HepG2 (cell line): ENCODE results near the gene ALG11. TPM values are rescaled to one million over a fixed set of nuclear protein-coding genes. Genes with fewer than 3 reads are reported as not detected.

ENCODE experiments used
- FOSL2 ChIP-seq: sonication (generic); formaldehyde crosslinking; IDR thresholded peaks from 2 replicates; pipeline ENCODE4 v1.4.0; 2020; ENCODE audit warnings: missing genetic modification reagents
- HNRNPK ChIP-seq: fragments of 200-400 bp; formaldehyde crosslinking; IDR thresholded peaks from 2 replicates; pipeline ENCODE4 v1.6.1; 2018; ENCODE audit warnings: low read length, low read depth, moderate library complexity, mild to moderate bottlenecking; ENCODE audit not compliant: poor library complexity, severe bottlenecking
- MTA1 ChIP-seq: sonication (generic); formaldehyde crosslinking; IDR thresholded peaks from 2 replicates; pipeline ENCODE4 v1.4.0; 2020; ENCODE audit warnings: missing genetic modification reagents, mild to moderate bottlenecking, borderline replicate concordance
- NR3C1 ChIP-seq: sonication (generic); formaldehyde crosslinking; IDR thresholded peaks from 2 replicates; pipeline ENCODE4 v1.4.0; 2020; ENCODE audit warnings: missing genetic modification reagents
- POLR2AphosphoS2 ChIP-seq: IDR thresholded peaks from 2 replicates; pipeline ENCODE4 v1.6.1; 2011; ENCODE audit warnings: low read depth, low read length, improper control_type of control experiment
- SIX4 ChIP-seq: sonication (generic); formaldehyde crosslinking; IDR thresholded peaks from 2 replicates; pipeline ENCODE4 v1.4.0; 2020; ENCODE audit warnings: missing genetic modification reagents
- SNAI1 ChIP-seq: sonication (generic); formaldehyde crosslinking; IDR thresholded peaks from 2 replicates; pipeline ENCODE4 v1.5.0; 2020; ENCODE audit warnings: mild to moderate bottlenecking, missing genetic modification reagents, borderline replicate concordance
- SP140L ChIP-seq: sonication (generic); formaldehyde crosslinking; IDR thresholded peaks from 2 replicates; pipeline ENCODE4 v1.4.0; 2020; ENCODE audit warnings: missing genetic modification reagents, borderline replicate concordance
- STAG1 ChIP-seq: sonication (generic); formaldehyde crosslinking; IDR thresholded peaks from 2 replicates; pipeline ENCODE4 v1.4.0; 2020; ENCODE audit warnings: missing genetic modification reagents
- YEATS4 ChIP-seq: sonication (generic); formaldehyde crosslinking; IDR thresholded peaks from 2 replicates; pipeline ENCODE4 v1.4.0; 2020; ENCODE audit warnings: missing genetic modification reagents, borderline replicate concordance
- ZNF296 ChIP-seq: sonication (generic); formaldehyde crosslinking; conservative IDR thresholded peaks from 2 replicates; pipeline ENCODE4 v1.5.0; 2020; ENCODE audit warnings: mild to moderate bottlenecking, missing genetic modification reagents
- ZNF644 ChIP-seq: IDR thresholded peaks from 2 replicates; pipeline ENCODE4 v1.6.1; 2016; ENCODE audit warnings: low read depth
- ZNF724P ChIP-seq: sonication (generic); formaldehyde crosslinking; IDR thresholded peaks from 2 replicates; pipeline ENCODE4 v1.8.0; 2022; ENCODE audit warnings: missing genetic modification reagents, borderline replicate concordance
- ZNF792 ChIP-seq: IDR thresholded peaks from 2 replicates; pipeline ENCODE4 v1.6.1; 2016
- ZSCAN29 ChIP-seq: sonication (generic); formaldehyde crosslinking; conservative IDR thresholded peaks from 2 replicates; pipeline ENCODE4 v1.4.0; 2020; ENCODE audit warnings: mild to moderate bottlenecking, missing genetic modification reagents
- polyA plus RNA-seq, 8 experiments: library from polyadenylated mRNA; depleted of rRNA in 3 of 8; stranded (reverse) in 7 of 8; unstranded in 1 of 8; fragments of >200 nt; fragmentation: Illumina TruSeq in 4 of 8; extraction: Trizol in 4 of 8; gene quantifications; 2 replicates each; pipeline versions ENCODE4 v1.2.1 to v1.2.3, GENCODE V29; 2011 to 2016; ENCODE audit warnings: low read depth in 4 of 8, missing spikeins in 1 of 8, mixed read lengths in 1 of 8; ENCODE audit not compliant: insufficient read depth in 1 of 8
- total RNA-seq, 5 experiments: library from RNA; depleted of rRNA; stranded (reverse); fragments of >200 nt; fragmentation: Illumina TruSeq; extraction: Trizol; gene quantifications; 2 replicates each; pipeline ENCODE4 v1.2.3, GENCODE V29; 2016; ENCODE audit warnings: low read depth in 1 of 5
- TF ChIP-seq, protein P1 (sequence below): sonication (generic); formaldehyde crosslinking; IDR thresholded peaks from 2 replicates; pipeline ENCODE4 v1.8.0; 2022; ENCODE audit warnings: missing genetic modification reagents, mild to moderate bottlenecking, borderline replicate concordance
- TF ChIP-seq, protein P2 (sequence below): sonication (generic); formaldehyde crosslinking; IDR thresholded peaks from 2 replicates; pipeline ENCODE4 v1.9.0; 2022; ENCODE audit warnings: low read depth, missing genetic modification reagents
- TF ChIP-seq, protein P3 (sequence below): sonication (generic); formaldehyde crosslinking; IDR thresholded peaks from 2 replicates; pipeline ENCODE4 v1.5.0; 2020; ENCODE audit warnings: missing genetic modification reagents
- TF ChIP-seq, protein P4 (sequence below): sonication (generic); formaldehyde crosslinking; IDR thresholded peaks from 2 replicates; pipeline ENCODE4 v1.8.0; 2022; ENCODE audit warnings: mild to moderate bottlenecking, missing genetic modification reagents
- TF ChIP-seq, protein P5 (sequence below): IDR thresholded peaks from 2 replicates; pipeline ENCODE4 v1.6.1; 2016; ENCODE audit warnings: low read depth, control low read depth
- TF ChIP-seq, protein P6 (sequence below): sonication (generic); formaldehyde crosslinking; IDR thresholded peaks from 2 replicates; pipeline ENCODE4 v1.4.0; 2020; ENCODE audit warnings: missing genetic modification reagents

Gene ALG11
- total and polyA plus RNA-seq, 2 of the 13 experiments (the other 11 are each of a cell fraction or from before 2014, with no cell fraction given), result 14.7 to 27.9 TPM

DNA sequence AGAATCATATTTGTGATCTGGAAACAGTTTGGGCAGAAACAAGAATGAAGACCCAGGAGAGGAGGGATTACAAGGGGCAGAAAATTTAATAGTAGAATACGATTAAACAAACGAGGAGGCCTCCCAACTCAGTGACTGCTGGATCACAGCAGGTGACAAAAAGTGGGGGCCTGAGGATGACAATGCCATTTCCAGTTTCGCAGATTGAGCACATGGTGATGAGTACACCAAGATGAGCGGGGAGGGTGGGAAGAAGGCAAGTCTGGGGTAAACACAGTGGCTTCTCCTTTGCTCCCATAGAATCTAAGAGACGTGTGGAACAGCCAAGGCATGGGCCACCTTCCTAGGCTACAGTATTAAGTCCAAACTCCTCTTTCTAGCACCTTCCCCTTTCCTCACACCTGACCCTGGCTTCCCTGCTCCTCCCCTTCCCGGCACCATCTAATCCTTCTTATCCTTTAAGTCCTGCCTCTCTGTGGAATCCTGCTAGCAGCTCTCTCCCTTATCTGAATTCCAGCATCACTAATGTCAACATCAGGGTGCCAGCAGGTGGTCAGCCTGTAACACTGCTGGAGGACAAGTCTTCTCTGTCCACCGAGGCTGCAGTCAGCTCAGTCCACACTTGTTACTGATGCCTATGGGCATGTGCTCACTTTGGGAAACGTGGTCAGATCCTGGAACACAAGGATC, 14.4 kb upstream of the ALG11 start (continued):
- 0 out of 2 replicates have a peak, but pooled peaks have one; percentile 41 for TF ChIP-seq ZNF724P (CRISPR knock-in tag)
- TF ChIP-seq, protein P1, sequence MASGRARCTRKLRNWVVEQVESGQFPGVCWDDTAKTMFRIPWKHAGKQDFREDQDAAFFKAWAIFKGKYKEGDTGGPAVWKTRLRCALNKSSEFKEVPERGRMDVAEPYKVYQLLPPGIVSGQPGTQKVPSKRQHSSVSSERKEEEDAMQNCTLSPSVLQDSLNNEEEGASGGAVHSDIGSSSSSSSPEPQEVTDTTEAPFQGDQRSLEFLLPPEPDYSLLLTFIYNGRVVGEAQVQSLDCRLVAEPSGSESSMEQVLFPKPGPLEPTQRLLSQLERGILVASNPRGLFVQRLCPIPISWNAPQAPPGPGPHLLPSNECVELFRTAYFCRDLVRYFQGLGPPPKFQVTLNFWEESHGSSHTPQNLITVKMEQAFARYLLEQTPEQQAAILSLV (CRISPR knock-in tag), result no peak
- TF ChIP-seq FOSL2 (CRISPR knock-in tag), result peak; percentile 74
- no peak for TF ChIP-seq NR3C1 (CRISPR knock-in tag)
- TF ChIP-seq, protein P2, sequence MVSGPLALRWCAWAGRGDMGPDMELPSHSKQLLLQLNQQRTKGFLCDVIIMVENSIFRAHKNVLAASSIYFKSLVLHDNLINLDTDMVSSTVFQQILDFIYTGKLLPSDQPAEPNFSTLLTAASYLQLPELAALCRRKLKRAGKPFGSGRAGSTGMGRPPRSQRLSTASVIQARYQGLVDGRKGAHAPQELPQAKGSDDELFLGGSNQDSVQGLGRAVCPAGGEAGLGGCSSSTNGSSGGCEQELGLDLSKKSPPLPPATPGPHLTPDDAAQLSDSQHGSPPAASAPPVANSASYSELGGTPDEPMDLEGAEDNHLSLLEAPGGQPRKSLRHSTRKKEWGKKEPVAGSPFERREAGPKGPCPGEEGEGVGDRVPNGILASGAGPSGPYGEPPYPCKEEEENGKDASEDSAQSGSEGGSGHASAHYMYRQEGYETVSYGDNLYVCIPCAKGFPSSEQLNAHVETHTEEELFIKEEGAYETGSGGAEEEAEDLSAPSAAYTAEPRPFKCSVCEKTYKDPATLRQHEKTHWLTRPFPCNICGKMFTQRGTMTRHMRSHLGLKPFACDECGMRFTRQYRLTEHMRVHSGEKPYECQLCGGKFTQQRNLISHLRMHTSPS (CRISPR knock-in tag), result peak; percentile 52; the same call in 1 of the 2 replicates
- peak; percentile 68; the same call in 1 of the 2 replicates for TF ChIP-seq ZNF644 (CRISPR knock-in tag)
- TF ChIP-seq, protein P3, sequence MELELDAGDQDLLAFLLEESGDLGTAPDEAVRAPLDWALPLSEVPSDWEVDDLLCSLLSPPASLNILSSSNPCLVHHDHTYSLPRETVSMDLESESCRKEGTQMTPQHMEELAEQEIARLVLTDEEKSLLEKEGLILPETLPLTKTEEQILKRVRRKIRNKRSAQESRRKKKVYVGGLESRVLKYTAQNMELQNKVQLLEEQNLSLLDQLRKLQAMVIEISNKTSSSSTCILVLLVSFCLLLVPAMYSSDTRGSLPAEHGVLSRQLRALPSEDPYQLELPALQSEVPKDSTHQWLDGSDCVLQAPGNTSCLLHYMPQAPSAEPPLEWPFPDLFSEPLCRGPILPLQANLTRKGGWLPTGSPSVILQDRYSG, result no peak
- TF ChIP-seq, protein P4, sequence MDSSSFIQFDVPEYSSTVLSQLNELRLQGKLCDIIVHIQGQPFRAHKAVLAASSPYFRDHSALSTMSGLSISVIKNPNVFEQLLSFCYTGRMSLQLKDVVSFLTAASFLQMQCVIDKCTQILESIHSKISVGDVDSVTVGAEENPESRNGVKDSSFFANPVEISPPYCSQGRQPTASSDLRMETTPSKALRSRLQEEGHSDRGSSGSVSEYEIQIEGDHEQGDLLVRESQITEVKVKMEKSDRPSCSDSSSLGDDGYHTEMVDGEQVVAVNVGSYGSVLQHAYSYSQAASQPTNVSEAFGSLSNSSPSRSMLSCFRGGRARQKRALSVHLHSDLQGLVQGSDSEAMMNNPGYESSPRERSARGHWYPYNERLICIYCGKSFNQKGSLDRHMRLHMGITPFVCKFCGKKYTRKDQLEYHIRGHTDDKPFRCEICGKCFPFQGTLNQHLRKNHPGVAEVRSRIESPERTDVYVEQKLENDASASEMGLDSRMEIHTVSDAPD (CRISPR knock-in tag), result 0 out of 2 replicates have a peak, but pooled peaks have one; percentile 27
- peak; percentile 25 for TF ChIP-seq STAG1 (CRISPR knock-in tag)
- TF ChIP-seq ZNF296 (CRISPR knock-in tag), result peak; percentile 92
- TF ChIP-seq MTA1 (CRISPR knock-in tag), result peak; percentile 73
- TF ChIP-seq ZNF792 (CRISPR knock-in tag), result peak; percentile 68; the same call in 1 of the 2 replicates
- TF ChIP-seq SP140L (CRISPR knock-in tag), result no peak
- TF ChIP-seq SNAI1, result peak; percentile 78; the same call in 1 of the 2 replicates
- TF ChIP-seq, protein P5, sequence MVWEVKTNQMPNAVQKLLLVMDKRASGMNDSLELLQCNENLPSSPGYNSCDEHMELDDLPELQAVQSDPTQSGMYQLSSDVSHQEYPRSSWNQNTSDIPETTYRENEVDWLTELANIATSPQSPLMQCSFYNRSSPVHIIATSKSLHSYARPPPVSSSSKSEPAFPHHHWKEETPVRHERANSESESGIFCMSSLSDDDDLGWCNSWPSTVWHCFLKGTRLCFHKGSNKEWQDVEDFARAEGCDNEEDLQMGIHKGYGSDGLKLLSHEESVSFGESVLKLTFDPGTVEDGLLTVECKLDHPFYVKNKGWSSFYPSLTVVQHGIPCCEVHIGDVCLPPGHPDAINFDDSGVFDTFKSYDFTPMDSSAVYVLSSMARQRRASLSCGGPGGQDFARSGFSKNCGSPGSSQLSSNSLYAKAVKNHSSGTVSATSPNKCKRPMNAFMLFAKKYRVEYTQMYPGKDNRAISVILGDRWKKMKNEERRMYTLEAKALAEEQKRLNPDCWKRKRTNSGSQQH, result peak; percentile 72; the same call in 1 of the 2 replicates
- TF ChIP-seq, protein P6, sequence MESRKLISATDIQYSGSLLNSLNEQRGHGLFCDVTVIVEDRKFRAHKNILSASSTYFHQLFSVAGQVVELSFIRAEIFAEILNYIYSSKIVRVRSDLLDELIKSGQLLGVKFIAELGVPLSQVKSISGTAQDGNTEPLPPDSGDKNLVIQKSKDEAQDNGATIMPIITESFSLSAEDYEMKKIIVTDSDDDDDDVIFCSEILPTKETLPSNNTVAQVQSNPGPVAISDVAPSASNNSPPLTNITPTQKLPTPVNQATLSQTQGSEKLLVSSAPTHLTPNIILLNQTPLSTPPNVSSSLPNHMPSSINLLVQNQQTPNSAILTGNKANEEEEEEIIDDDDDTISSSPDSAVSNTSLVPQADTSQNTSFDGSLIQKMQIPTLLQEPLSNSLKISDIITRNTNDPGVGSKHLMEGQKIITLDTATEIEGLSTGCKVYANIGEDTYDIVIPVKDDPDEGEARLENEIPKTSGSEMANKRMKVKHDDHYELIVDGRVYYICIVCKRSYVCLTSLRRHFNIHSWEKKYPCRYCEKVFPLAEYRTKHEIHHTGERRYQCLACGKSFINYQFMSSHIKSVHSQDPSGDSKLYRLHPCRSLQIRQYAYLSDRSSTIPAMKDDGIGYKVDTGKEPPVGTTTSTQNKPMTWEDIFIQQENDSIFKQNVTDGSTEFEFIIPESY (CRISPR knock-in tag), result peak; percentile 47; the same call in 1 of the 2 replicates
- no peak for TF ChIP-seq POLR2AphosphoS2
- TF ChIP-seq SIX4 (CRISPR knock-in tag), result peak; percentile 93
- 0 out of 2 replicates have a peak, but pooled peaks have one; percentile 9 for TF ChIP-seq ZSCAN29
- no peak for TF ChIP-seq YEATS4 (CRISPR knock-in tag)
- TF ChIP-seq HNRNPK, result no peak
